K562 (cell line): ENCODE results near the gene CCDC137. TPM values are rescaled to one million over a fixed set of nuclear protein-coding genes. Genes with fewer than 3 reads are reported as not detected.

Experiments used
- CHD7 ChIP-seq: fragments of 200-600 bp; sonication (generic); IDR thresholded peaks from one replicate; pipeline ENCODE4 v1.6.1; 2012; ENCODE audit warnings: mild to moderate bottlenecking, low read depth, low read length, inconsistent platforms
- L3MBTL2 ChIP-seq: fragments of 450-650 bp; IDR thresholded peaks from 2 replicates; pipeline ENCODE4 v1.6.1; 2016; ENCODE audit warnings: mild to moderate bottlenecking, moderate library complexity
- RBFOX2 ChIP-seq: fragments of 200-400 bp; formaldehyde crosslinking; IDR thresholded peaks from 2 replicates; pipeline ENCODE4 v1.6.1; 2017; ENCODE audit warnings: low read depth, mild to moderate bottlenecking, low read length, moderate library complexity
- ZNF668 ChIP-seq: fragments of 250-450 bp; sonication (Bioruptor Pico); IDR thresholded peaks from 2 replicates; pipeline ENCODE4 v1.8.0; 2022; ENCODE audit warnings: mild to moderate bottlenecking, inconsistent platforms
- polyA plus RNA-seq, 8 experiments: library from polyadenylated mRNA; depleted of rRNA in 4 of 8; stranded (reverse) in 5 of 8; unstranded in 3 of 8; fragments of >200 nt; fragmentation: Nextera tagmentation in 2 of 8; fragmentation: Illumina TruSeq in 1 of 8; extraction: Ambion mirVana in 2 of 8; extraction: Trizol in 1 of 8; gene quantifications; 2 replicates each; pipeline versions ENCODE4 v1.2.1 to v1.2.3, GENCODE V29; 2011 to 2014; ENCODE audit warnings: inconsistent platforms in 1 of 8, missing spikeins in 1 of 8
- total RNA-seq, 7 experiments: library from RNA; depleted of rRNA in 6 of 7; stranded (reverse); fragments of >200 nt in 6 of 7; fragmentation: Illumina TruSeq in 2 of 7; extraction: Trizol in 2 of 7; gene quantifications; 2 replicates each; pipeline versions ENCODE4 v1.2.1 to v1.2.3, GENCODE V29; 2011 to 2021; ENCODE audit warnings: low replicate concordance in 1 of 7

The CCDC137 gene
- total and polyA plus RNA-seq, 9 of the 15 experiments (the other 6 are each of a cell fraction or from before 2014, with no cell fraction given) = 2.3 to 68.1 (median 38.3) TPM

- TF ChIP-seq CHD7 = no peak
- peak; percentile 23; the same call in 1 of the 2 replicates for TF ChIP-seq RBFOX2
- TF ChIP-seq ZNF668 (CRISPR knock-in tag) = no peak
- TF ChIP-seq L3MBTL2 = no peak
These were observed 47.2 kb downstream of the CCDC137 start (continued) for GRCh38 chr17:81713556-81714411.
